GM19099 (cell line): ENCODE data around the gene GALNT1.

Source experiments
- POLR2A ChIP-seq: IDR thresholded peaks from 3 replicates; pipeline ENCODE4 v1.6.1; 2011; ENCODE audit warnings: low read depth; ENCODE audit not compliant: insufficient read length; ENCODE audit errors: extremely low read depth

Gene GALNT1

GRCh38 chr18:35581546-35581897 is at the start of gene GALNT1:
Gene GALNT1 (plus strand): TSS chr18:35581740. CDS start chr18:35654663, 72,923 bp downstream.
- no peak for TF ChIP-seq POLR2A

GRCh38 chr18:35533916-35534405 is 47.6 kb upstream of the GALNT1 start:
- no peak for TF ChIP-seq POLR2A

GRCh38 chr18:35535297-35535696 is 46.2 kb upstream of the GALNT1 start:
- TF ChIP-seq POLR2A, result no peak

- no peak for TF ChIP-seq POLR2A
Measured at GRCh38 chr18:35542356-35542755, 39.2 kb upstream of the GALNT1 start.

GRCh38 chr18:35547008-35547605 is 34.4 kb upstream of the GALNT1 start:
- no peak for TF ChIP-seq POLR2A

GRCh38 chr18:35549564-35549963 is 32.0 kb upstream of the GALNT1 start:
- no peak for TF ChIP-seq POLR2A

GRCh38 chr18:35553300-35553699 is 28.2 kb upstream of the GALNT1 start:
- TF ChIP-seq POLR2A, result no peak

- no peak for TF ChIP-seq POLR2A
Measured at GRCh38 chr18:35559867-35560266, 21.7 kb upstream of the GALNT1 start.

GRCh38 chr18:35564795-35565453 is 16.6 kb upstream of the GALNT1 start:
- no peak for TF ChIP-seq POLR2A

- no peak for TF ChIP-seq POLR2A
Measured at GRCh38 chr18:35566019-35566418, 15.5 kb upstream of the GALNT1 start.

GRCh38 chr18:35570182-35570581 is 11.4 kb upstream of the GALNT1 start:
- TF ChIP-seq POLR2A, result no peak

- TF ChIP-seq POLR2A, result no peak
Measured at GRCh38 chr18:35571138-35571537, 10.4 kb upstream of the GALNT1 start.

- no peak for TF ChIP-seq POLR2A
Measured at GRCh38 chr18:35572644-35573043, 8.9 kb upstream of the GALNT1 start.

GRCh38 chr18:35573531-35573930 is 8.0 kb upstream of the GALNT1 start:
- no peak for TF ChIP-seq POLR2A

GRCh38 chr18:35577045-35577848 is 4.3 kb upstream of the GALNT1 start:
- no peak for TF ChIP-seq POLR2A

GRCh38 chr18:35578481-35578880 is 3.1 kb upstream of the GALNT1 start:
- TF ChIP-seq POLR2A, result no peak

GRCh38 chr18:35578936-35579335 is 2.6 kb upstream of the GALNT1 start:
- TF ChIP-seq POLR2A, result no peak
